ENCODE measurements around the gene NET1.

The NET1 gene

DNA sequence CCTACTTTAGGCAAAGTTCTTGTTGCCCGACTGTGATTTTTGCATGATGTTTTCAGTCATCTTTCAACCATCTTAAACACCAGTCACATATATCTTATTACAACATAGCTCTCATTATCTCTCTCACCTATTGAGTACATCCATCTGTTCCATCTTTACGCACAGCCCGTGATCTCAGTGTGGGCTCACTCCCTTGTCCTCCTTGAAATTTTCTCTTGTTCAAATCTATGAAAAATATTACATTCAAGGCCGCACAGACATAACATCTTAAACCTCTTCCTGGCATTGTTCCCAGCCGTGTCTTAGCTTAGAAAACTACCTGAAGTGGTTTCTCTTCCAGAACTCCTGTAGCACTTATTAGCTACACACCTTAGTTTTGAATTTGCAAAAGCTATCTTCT is 32.6 kb downstream of the NET1 start:
- no peak for DNase-seq

GRCh38 chr10:5446390-5446926 is 34.1 kb downstream of the NET1 start:
- peak; percentile 56 for DNase-seq

- DNase-seq: no peak
These were observed 34.7 kb downstream of the NET1 start for GRCh38 chr10:5447056-5447455.

DNA sequence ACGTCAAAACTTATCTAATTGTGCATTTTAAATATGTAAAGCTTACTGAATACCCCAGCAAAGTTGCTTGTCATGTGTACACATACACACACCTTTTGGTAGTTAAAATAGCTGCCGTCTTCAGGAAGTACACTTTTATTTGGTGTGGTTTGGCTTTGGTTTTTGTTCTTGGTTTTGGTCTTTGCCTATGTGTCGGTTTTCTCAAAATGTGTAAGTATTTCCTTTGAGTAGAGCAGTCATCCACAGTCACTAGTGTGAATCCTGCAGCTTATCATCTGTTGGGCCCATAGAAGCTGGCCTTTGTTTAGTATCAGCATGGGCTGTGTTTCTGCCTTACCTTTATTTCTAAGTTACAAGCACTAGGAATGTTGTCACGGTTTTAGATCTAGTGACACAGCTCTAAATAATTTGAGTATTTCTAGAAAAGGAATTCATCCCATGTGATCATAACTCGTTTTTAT is 35.3 kb downstream of the NET1 start:
- no peak for DNase-seq

DNA sequence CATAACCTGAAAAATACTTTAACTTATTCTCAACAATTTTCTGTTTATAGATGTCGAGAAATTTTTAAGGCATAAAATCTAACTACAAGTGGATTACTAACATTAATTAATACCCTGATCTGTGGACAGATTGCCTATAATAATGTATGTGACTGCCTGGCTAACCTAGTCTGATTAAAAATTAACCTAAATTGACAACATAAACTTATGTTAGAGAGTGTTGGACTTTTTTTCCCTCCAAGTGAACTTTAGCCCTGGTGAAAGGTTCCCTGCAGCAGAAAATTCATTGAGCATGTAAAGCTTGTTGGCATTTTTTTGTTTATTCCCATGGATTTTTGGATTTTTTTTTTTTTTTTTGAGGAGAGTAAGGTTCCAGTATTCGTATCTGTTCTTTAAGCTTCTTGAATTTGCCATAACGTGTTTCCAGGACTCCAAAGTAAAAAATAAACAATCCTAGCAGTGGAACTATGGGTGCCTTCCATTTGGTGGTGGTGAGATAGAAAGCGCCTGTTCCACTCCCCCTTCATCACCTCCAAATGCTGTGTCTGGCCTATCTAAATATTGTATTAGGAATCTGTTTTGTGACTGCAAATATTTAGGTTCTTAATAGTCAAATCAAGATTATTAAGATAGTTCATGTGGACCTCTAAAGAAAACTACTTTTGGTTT is 36.1 kb downstream of the NET1 start:
- no peak for DNase-seq

GRCh38 chr10:5449227-5449626 is 36.9 kb downstream of the NET1 start:
- no peak for DNase-seq

DNA sequence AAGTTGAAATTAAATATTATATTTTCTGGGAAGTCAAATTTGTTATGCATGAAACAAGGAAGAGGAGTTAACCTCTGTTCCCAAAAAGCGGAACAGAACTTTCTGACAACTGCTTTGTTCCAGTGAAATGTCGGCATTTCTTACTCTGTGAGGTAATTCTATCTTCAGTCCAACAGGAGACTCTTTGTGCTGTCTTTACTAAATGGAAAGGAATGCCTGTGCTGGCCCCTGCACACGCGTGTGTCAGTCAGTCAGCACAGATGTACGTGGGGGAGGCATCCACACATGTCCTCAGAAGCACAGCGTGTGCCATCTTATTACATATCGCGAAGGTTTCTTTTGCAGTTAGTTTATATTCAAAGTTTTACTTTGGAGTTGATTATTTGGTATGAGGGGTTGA is 37.5 kb downstream of the NET1 start:
- DNase-seq: no peak

DNA sequence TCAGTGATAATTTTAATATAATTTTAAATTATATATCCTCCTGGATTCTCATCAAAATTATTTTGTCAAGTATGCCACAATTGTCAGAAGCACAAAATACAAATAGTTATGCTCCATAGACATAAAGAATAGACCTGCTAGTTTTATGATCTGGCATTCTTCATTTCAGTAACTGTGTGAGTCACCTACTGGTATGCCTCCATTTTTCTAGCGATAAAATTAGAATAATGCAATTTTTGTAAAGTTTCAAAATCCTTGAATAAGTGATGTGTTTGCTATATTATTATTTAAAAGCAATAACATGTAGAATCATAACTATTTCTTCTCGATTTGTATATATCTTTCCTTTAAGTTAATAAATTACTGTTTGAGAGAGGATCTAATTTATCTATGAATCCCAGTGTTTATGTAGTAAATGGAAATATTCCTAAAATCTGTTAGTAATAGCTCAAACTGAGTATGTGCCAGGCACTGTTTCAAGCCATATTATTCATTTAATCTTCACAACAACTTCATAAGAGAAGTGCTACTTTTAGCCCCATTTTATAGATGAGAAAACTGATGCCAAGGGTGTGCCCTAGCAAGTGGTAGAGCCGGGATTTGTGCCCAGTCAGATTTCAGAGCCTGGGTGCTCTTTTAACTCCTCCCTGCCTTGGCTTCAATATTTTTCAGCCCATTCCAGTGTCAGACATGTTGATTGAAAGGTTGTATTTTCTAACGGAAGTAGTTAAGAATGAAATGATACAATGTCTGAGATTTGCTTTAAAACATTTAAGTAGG is 38.4 kb downstream of the NET1 start:
- no peak for DNase-seq

GRCh38 chr10:5453749-5454489 is 41.6 kb downstream of the NET1 start:
- DNase-seq: no peak

GRCh38 chr10:5456563-5456962 is 44.2 kb downstream of the NET1 start:
- DNase-seq: no peak

DNA sequence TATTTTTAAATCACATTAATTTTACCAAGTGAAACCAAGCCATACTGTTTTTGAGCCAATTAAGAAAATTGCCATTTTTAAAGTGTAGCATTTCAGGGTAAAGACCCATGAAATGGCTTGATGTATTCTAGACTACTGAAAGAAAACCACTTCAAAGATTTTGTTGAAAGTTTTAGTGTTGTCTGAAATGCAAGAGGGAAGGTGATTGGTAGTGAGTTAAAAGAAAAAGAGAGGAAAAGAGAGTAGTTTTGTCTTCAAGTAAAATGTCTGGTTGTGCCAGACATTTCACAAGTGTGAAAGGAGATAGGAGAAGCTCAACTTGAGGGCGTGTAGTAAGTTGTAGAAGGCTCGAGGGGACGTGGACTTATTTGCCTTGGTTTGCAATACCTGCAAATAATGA is 45.4 kb downstream of the NET1 start:
- DNase-seq: no peak

DNA sequence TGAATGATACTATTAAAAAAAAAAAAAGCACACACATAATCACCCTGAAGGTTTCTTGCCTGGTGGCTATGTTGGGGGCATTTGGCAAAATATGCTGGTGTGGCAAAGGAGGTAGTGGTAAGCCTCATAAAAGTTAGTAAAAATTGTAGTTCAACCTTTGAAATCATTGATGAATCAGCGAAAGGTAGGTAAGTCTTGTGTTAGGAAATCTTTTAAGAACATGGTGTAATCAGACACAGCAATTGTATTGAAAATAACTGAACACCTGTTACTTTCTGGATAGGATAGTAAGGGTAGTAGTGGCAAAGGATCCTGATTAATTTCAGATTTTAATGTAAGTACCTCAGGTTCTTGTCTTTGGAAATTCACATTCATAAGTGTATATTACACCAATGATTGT is 46.1 kb downstream of the NET1 start:
- no peak for DNase-seq

DNA sequence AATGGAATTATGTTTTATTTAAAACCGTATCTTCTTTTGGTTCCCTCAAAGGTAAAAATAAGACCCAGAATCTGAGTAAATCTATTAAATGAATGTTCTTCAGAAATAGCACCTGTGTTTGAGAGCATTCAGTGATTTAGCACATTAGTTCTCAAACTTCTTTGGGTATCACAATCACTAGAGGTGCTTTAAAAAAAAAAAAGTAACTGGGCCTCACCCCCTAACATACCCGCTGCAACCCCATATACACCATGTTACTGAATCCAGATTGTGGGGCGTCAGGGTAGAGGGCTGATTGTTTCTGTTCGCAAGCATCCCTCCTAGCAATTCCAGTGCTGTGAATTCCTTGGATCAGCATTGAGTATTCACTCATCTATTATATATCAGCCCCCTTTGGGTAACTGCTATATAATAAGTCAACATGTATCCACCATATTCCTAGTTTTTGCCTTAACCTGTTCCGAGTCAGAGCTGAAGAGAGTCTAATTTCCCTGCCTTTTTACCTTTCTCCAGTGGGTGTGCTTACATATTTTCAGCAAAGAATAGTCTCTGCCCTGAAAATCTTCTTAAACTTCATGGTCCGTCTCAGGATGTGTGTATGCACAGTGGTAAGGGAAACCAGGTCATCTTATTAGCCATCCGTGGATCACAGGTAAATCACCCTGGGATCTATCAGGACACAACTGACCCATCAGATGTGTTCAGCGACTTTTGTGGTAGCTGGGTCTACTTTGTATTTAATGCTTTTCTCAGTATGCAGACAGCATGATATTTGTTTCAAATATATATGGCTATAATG is 46.8 kb downstream of the NET1 start:
- DNase-seq: no peak

DNA sequence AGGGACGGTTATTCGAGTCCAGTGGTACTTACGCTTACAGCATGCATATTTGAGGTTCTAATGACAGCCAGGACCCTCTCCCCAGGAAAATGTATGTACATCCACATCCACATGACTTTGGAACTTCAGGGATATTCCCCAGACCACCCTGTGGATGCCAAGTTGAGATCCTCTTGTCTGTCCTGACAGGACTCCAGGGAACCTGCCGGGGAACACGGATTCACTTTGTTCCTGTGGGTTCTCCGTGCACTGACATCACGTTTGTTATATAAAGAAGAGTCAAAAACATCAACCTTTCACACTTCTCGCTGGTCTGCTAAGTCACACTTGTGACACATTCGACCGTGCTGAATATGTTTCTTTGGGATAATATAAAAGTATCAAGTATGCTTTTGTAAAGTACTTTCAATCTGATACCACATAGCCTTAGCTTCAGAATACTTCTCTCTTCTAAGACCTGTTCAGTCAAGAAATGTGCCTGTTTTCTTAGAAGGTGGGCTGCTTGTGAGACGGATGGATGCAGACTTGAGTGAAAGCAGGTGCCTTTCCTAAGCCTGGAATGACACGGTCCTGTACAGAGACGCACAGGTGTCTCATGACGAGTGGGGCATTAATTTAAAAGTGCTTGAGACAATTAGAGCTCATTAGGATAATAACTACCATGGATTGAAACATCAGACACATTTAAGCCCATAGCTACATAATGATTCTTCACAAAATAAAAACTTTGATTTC is 48.3 kb downstream of the NET1 start:
- DNase-seq: no peak

DNA sequence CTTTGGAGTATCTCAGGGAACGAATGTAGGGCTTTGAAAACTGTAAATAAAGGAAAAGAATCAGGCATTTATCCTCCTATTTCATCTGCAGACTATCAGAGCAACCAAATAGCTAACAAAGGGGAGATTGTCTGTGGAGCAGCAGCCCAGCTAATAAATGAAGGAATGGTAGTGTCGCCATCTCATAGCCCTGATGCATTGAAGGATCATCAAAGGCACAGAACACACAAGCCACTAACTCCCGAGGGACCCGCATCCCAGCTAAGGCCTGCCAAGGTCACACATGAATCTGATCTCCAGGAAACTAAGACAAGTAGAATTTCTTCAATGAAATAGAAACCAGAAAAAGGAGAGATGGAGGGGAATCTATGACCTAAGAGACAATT is 48.8 kb downstream of the NET1 start:
- DNase-seq: no peak

GRCh38 chr10:5461914-5462840 is 49.8 kb downstream of the NET1 start:
- no peak for DNase-seq

DNA sequence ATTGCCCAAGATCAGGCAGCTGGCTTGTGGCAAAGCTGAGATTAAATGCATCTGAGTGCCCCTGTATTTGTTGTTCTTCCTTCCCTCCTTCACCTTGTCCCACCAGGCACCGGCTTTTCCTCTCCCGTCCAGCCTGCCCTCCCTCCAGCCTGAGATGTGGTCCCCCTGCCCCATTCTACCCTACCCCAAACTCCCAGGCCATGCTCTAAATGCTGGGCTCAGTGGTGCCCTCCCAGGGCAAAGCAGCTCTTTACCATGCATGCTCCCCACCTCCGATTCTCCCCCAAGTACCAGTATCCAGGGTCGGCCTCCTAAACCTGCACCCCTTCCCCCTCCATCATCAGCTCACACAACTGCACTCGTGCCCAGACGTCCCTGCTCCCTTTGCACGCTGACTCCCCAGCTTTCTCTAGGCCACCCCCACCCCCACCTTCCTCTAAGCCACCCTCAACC is 50.5 kb downstream of the NET1 start:
- no peak for DNase-seq

DNA sequence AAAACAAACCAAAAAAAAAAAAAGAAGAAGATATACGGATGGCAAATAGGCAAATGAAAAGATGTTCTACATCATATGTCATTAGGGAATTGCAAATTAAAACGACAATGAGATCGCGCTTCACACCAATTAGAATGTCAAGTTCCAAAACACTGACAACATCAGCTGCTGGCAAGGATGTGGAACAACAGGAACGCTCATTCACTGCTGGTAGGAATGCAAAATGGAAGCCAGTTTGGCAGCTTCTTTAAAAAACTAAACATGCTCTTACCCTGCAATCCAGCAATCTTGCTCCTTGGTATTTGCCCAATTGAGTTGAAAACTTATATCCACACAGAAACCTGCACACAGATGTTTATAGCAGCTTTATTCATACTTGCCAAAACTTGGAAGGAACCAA is 52.2 kb downstream of the NET1 start:
- DNase-seq: no peak

- DNase-seq: no peak
These were observed 53.7 kb downstream of the NET1 start for GRCh38 chr10:5465976-5466450.

- DNase-seq: no peak
These were observed 54.3 kb downstream of the NET1 start for GRCh38 chr10:5466451-5467206.

All from activated gamma-delta T cell treated with Interleukin-2 at 50 U/mL for 16 hours (primary cell).